HG03342 (cell line): Measurements from ENCODE around the gene CRTC3.
A peak's percentile ranks its signal among the peaks of the same experiment; 100 is the strongest.
"Not testable (repeated sequence)": the region's sequence is repeated elsewhere in the genome, so short reads cannot be mapped to it uniquely, and the experiment has no call there.

ENCODE experiments used
- ATAC-seq: cut with Tn5 transposase; IDR thresholded peaks from one replicate; pipeline ENCODE4 v1.9.1; 2021; ENCODE audit warnings: mild to moderate bottlenecking, moderate library complexity; ENCODE audit not compliant: unreplicated experiment

CRTC3 gene

DNA sequence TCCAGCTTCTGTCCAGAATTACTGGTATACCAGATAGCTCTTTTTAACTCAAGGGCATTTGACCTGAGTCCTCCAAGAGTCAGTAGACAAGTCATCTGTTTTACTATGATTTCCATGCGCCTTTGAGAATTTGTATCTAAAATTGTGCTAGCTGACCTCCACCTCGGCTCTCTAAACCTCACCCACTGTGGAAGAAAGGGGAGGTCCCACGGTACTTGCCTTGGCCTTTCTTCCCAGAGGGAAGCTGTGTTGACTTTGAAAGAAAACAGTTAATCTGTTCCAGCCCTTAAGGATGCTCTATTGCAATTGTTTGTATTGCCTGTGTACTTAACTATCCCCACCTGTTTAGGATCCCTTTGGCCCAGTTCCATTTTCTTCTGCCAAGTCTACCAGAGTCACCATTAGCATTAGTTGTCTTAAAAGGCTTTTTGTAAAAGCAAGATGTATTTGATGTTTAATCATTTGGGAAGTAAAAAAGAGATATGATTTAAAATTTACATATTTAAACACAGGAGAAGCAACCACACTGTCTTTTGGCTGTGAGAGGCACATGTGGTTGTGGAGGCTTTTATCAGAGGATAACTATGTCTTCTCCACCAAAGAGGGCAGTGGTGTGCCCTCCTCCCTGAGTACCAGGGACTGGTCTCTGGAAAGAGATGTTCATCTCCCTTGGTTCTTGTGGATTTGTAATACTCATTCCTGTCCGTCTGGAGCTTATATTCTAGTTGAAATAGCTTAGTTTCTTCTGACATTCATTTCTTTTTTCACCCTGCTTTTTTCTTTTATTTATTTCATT, 88.8 kb downstream of the CRTC3 start:
- no peak for ATAC-seq

DNA sequence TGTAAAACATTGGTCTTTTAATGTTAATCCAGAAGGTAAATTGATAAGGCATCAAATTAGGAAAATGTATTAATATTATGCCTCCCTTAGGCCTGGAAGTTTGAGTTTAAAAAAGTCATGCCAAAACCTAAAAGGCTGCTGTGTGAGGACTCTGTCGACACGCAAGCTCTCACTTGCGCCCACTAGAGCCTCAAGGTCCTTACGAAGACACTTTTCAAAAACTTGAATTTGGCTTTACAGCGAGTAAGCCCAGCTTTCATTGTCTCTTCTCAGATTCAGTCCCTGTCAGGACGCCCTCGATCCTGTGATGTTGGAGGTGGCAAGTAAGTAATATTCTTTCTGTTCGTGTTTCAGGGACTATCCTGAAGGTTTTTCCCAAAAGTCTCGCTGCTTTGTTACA, 89.7 kb downstream of the CRTC3 start:
- no peak for ATAC-seq

DNA sequence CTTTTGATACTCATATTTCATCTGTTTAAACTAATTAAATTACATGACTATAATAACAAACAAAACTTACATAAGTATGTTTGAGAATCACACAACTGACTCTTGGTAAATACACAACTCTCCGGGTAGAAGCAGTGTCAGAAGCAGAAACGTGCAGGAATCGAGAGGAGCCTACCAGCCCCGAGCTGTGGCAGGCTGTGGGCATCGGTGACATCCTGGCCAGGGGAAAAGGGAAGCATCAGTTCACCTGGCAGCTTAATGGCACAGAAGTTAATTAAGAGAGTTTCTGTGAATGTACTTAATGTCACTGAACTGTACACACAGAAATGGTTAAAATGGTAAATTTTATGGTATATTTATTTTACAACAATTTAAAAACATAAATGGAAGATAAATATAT, 90.2 kb downstream of the CRTC3 start:
- ATAC-seq = no peak

DNA sequence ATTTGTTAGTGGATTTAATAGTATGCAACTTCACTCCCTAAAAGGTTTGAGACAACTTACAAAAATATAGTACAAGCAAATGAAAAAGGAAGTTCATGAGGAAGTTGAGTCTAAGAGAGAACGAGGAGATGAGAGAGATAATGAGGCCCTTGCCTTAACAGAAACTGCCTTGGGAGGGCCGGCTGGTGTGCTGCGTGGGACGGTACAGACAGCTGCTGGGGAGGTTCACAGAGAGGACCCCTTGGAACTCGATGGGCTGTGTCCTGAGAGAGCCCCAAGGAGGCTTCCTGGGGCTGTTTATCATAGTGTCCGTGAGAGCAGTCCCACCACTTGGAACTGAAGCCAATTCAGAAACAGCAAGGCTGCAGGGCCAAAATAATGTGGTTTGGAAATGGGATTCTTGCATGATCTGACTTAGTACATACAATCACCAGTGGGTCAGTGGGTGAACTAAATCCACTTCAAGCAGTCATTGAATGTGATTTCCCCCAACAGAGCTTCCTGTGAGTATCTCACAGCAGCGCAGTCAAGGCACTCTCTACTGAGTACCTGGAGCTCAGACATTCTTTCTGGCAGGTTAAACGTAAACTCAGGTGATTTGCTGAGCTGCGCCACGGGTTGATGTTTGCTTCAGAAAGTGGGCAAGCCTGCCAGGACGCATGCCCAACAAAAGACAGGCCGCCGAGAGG, 90.8 kb downstream of the CRTC3 start:
- peak; percentile 63 for ATAC-seq

DNA sequence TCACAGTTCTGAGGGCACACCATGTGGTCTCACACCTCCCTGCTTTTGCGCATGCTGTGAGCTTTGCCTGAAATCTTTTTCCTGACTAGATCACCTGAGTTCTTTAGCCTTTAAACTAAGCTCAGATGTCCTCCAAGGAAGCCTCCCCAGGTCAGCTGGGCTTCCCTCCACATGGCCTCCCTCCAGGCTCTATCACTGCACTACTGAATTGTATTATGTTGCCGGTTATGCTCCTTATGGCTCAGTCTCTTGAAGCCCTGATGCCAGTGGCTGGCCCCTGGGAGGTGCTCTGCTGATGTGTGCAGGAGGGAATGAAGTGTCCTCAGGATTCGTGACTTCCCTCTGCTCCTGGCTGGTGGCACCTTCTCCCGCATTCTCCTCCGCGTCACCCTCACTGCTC, 94.1 kb downstream of the CRTC3 start:
- no peak for ATAC-seq

DNA sequence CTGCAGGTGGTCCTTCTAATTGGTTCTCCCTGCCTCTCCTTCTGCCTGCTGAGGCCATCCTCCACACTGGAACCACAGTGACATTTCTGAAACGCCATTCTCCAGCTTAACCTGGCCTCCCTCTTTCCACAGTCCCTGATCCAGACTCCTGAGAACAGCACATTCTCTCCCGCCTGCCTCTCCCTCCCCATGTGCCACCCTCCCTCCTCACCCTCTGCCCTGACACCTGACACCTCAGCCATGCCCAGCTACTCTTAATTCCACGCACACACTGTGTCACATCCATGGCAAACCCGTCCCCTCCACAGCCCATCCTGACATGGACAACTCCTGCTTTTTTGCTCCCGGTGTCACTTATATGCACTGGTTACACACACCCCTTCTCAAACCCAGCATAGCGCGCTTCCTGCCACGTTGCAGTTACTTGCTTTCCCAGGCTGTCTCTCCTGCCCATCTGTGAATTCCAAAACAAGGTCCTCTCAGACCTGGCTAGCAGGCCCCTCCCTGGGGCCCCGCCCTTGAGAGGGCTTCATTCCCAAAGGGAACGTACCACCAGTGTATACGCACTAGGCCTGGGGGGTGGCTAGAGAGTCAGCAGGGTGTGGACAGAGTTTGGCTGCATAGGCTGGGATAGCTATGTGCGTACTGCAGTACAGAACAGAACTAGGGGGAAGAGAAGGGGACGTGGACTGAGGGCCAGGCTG, 94.7 kb downstream of the CRTC3 start:
- no peak for ATAC-seq

DNA sequence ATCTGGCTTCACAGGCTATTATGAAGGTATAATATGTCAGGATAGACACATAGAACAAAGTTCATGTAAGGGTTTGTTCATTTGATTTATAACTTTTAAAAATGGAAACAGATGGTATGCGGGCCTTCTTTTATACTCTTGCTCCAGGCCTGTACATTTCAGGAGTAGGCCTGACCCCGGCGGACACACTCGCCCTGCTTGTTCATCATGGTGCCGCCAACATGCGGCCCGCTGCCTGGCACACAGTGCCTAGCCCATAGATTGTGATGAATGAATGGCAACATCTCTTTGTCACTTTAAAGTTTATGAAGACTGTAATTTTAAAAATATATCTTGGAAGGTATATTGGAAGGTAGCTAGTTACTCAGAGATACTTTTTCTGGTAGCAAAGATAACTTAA, 95.3 kb downstream of the CRTC3 start:
- no peak for ATAC-seq

DNA sequence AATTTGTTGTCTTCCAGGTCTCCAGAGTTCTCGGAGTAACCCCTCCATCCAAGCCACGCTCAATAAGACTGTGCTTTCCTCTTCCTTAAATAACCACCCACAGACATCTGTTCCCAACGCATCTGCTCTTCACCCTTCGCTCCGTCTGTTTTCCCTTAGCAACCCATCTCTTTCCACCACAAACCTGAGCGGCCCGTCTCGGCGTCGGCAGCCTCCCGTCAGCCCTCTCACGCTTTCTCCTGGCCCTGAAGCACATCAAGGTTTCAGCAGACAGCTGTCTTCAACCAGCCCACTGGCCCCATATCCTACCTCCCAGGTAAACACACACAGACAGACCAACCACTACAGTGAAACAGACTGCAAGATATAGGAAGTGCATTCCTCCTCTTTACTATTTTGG, 99.5 kb downstream of the CRTC3 start:
- no peak for ATAC-seq

DNA sequence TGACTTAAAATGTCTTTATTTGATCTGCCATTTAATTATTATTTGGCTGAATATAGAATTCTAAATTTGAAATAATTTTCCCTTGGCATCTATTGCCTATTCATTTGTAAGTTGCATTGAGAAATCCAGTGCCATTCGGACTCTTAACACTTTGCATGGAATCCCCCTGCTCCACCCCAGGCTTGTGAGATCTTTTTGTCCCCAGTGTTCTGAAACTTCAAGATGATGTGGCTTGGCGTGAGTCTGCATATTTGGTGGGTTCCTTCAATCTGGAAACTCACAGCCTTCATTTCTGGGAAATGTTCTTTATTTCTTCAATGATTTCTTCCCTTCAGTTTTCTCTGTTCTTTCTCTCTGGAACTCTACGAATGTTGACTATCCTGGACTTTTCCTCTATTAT, 103.6 kb downstream of the CRTC3 start:
- ATAC-seq = no peak

DNA sequence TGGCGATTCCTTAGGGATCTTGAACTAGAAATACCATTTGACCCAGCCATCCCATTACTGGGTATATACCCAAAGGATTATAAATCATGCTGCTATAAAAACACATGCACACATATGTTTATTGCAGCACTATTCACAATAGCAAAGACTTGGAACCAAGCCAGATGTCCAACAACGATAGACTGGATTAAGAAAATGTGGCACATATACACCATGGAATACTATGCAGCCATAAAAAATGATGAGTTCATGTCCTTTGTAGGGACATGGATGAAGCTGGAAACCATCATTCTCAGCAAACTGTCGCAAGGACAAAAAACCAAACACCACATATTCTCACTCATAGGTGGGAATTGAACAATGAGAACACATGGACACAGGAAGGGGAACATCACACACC, 107.3 kb downstream of the CRTC3 start:
- ATAC-seq = not testable (repeated sequence)

DNA sequence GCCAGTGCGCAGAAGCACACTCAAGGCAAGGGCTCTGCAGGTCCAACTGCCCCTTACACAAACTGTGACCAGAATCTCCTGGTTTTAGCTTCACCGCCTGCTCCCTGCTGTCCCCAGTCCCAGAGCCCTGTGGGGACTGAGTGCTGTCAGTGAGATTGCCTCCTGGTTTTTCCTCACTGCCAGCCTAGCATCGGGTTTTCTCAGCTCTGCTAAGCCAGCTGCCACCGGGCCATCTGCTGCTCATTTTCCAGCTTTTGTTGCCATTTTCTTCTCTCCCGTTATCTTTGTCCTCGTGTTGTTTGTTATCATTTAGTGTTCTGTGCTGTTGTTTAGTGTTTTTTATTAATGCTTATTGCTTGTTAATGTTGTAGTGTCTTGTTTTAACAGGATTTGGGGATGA, 108.0 kb downstream of the CRTC3 start:
- ATAC-seq = no peak

DNA sequence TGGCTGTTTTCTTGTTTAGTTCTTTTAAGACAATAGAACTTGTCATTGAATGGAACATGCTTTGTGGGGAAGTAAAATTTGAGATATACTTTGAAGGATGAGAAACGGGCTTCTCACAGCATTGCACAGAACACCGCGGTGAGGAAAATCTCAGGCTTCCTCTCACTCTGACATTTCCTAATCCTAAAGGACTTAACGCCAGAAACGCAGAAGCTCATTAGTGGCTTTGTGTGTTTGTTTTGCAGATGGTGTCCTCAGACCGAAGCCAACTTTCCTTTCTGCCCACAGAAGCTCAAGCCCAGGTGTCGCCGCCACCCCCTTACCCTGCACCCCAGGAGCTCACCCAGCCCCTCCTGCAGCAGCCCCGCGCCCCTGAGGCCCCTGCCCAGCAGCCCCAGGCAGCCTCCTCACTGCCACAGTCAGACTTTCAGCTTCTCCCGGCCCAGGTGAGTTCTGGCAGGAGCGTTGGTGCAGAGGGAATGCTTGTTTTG, 108.5 kb downstream of the CRTC3 start:
- ATAC-seq = no peak

DNA sequence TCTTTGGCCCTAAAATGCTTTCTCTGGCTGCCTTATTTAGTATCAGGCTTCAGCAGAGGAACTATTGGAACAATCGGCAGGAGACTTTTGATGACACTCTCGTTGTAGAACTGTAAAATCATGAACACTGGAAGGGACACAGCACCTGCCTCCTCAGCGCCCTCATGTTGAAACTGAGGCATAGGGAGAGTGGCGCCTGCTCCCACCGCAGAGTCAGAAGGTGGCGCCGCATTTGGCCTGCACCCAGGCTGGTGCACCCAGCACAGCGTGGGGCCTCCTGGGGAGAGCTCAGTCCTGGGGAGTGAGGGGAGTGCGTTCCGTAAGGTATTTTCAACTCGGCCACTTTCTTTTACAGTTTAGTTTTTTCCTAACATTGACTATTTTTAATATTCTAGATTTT, 109.2 kb downstream of the CRTC3 start:
- ATAC-seq = no peak

DNA sequence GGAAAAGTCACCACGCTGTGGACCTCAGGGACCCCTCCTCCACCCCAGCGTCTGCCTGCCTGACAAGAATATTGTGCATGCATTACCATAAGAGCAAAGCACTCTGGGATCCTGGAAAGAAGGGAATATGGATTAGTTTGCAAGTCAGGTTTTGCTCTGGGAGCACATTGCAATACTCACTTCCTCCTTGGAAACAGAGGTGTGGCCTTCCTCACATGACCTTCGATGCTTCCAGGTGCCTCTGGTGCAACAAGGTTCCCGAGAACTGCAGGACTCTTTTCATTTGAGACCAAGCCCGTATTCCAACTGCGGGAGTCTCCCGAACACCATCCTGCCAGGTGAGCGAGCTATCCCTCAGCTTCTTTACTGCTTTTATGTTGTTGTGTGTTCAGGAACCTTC, 111.1 kb downstream of the CRTC3 start:
- ATAC-seq = no peak

DNA sequence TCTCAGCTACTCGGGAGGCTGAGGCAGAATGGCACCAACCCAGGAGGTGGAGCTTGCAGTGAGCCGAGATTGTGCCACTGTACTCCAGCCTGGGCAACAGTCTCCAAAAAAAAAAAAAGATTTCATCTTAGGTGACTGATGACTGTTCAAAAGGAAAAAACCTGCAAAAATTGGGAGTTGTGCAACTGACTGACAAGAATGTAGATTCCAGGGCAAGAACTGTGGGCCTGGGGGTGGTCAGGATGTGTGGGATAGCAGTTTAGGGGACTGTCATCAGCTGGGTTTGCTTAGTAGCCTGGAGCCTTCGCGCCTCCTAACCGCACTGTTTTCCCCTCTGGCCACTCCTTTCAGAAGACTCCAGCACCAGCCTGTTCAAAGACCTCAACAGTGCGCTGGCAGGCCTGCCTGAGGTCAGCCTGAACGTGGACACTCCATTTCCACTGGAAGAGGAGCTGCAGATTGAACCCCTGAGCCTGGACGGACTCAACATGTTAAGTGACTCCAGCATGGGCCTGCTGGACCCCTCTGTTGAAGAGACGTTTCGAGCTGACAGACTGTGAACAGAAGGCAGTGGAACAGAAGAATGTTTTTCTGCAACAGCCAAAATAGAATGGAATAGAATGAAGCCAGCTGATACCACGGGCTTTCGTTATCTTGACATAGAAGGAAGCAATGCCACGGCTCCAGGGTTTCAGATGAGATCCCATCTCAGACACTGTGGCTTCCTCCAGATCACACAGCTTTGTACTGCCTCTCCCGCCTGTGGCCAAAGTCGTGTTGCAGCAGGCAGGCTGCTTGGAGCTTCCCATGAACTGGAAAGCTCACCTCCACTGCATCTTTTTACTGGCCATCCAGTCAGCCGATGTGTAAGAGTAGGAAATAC, 112.1 kb downstream of the CRTC3 start:
- ATAC-seq = no peak

DNA sequence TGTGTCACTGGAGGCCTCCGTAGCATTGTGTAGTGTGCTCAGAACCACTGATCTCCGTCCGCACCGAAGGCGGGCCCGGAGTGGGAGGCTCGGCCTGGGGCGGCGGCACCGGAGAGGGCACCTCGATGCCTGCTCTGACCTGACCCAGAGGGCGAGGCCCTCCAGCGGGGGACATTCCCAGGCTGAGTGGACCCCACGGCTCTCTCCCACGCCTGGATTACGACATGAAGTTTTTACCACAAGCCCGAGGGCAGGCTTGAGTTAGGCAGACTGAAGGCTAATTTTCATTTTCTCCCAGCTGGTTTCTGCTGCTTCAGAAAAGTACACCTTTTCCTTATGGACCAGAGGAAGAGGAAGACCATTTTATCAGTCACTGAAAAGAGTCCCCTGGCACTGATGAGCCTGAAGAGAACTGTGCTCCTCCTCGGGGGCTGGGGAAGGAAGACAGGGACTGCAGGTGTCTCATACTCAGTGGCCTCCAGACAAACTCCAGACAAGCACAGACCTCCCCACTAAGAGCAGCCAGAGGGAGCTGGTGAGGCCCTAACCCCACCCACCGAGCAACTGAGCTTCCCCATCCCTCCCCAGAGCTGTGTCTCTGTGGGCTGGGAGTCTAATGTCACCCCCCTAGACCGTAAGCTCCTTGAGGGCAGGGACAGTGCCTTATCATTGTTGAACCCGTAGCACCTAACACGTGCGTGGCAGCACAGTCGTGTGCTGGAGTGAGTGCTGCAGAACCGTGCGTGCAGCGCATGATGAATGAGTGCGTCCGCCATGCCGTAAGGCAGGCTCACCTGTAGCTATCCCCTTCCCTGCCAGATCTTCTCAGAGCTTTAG, 113.0 kb downstream of the CRTC3 start:
- ATAC-seq = no peak

DNA sequence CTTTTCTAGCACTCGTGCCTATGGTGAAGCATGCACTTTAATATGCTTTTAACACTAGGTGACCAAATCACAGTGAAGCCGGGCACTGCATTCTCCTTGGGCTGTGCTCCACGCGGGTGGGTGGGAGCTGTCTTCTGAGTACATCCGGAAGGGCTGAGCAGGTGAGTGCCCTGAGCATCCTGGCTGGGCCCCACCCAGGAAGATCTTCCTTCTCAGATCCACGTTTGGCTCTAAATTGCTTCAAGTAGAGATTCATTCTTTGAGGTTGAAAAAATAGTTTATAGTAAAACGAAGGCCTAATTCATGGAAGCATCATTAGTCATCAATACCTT, 113.5 kb downstream of the CRTC3 start:
- no peak for ATAC-seq

DNA sequence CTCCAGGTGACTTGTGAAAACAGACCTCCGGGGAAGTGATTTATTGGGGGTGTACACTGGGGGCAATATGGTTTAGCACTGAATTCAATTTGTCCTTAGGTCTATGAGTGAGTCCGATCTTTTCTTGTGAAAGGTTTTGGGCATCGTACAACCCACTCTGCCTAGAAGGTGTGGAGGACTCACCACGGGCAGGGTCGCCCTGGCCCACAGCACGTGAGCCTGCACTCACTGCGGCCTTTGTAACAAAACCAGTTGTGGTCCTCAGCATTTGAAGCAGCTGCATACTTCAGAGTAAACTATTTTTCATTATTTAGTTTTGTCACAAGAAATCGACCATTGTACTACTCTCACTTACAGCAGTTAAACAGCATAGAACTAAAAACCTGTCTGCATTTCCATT, 114.8 kb downstream of the CRTC3 start:
- no peak for ATAC-seq

DNA sequence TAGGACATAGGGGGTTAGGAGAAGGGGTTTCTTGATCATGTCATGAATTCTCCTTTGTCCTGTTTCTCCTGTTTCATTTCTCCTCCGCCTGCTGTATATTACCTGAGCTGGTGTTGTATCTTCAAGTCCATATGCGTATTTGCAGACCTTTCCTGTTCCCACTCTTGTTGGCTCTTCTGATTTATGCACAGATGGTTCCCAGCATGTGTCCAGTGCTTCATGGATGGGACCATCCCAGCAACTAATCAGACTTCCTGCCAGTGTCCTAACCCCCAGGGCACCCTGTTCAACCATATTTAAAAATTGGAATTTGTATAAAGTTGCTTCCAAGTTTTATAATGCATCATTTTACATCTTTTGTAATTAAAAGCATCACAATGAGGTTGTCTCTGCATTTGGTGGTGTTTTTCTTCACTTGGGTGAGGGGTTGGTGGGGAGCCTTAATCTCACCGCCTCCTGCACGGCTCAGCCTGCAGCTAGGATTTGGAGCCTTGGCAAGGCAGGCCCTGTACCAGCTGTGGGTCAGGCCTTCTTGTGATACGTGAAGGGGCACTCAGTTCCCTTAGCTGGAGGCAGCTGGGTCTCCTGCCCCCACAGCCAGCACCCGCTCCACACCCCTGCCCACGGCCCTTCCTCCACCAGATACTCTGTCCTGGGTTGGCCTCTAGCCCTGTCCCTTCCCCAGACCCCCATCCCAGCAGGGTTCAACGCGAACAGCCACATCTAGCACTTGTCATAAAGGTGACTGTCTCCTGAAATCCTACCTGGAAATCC, 115.4 kb downstream of the CRTC3 start:
- ATAC-seq = no peak
